ENCODE measurements around the gene RBMS2. TPM values are rescaled to one million over a fixed set of nuclear protein-coding genes. Genes with fewer than 3 reads are reported as not detected.

Gene RBMS2
- total RNA-seq, 1 experiment from 2014 or later = 18.2 TPM

DNA sequence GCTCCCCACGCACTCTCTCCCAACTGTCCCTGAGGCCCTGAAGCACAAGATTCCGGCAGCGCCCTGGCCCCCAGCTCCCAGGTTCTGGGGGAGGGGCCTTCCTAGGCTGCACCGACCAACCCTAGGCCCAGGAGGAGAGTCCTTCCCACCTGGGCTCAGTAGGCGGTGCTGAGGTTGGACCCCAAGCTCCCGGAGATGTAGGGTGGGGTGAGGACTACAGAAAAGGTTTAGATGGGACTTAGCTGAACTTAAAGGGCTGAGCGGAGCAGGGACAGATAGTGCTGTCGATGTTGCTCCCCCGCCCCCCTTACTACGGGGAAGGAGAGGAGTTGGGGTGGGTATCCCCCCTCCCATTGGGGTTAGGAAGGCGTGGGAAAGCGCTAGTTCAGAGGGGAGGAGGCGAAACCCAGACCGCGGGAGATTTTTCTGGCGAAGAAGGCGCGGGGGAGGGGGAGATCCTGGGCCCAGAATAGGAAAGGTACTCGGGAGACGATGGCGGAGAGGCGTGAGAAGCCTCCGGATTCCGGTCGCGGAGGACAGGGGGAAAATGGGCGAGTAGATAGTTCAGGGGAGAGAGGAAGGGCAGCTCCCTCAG is 112.7 kb downstream of the RBMS2 start:
- H3K4me3 ChIP-seq (ENCODE audit: low read depth in 2 of 2, low read length in 2 of 2) = peak overlapping the region; percentile 65 to 90
- ATAC-seq = peak; percentile 8
- intact Hi-C loops (cut with micrococcal nuclease; ENCODE audit: unreplicated experiment) = no loop called here
- TF ChIP-seq TCF7L2 (IDR thresholded peaks at IDR 0.05; ENCODE audit: low read depth, low read length) (no peak), POLR2AphosphoS5 (IDR thresholded peaks at IDR 0.05; ENCODE audit: low read depth, low read length) (no peak), SIN3A (IDR thresholded peaks at IDR 0.05; ENCODE audit: borderline replicate concordance, insufficient read depth, low read depth, low read length) (no peak)
- TF ChIP-seq, protein P1, sequence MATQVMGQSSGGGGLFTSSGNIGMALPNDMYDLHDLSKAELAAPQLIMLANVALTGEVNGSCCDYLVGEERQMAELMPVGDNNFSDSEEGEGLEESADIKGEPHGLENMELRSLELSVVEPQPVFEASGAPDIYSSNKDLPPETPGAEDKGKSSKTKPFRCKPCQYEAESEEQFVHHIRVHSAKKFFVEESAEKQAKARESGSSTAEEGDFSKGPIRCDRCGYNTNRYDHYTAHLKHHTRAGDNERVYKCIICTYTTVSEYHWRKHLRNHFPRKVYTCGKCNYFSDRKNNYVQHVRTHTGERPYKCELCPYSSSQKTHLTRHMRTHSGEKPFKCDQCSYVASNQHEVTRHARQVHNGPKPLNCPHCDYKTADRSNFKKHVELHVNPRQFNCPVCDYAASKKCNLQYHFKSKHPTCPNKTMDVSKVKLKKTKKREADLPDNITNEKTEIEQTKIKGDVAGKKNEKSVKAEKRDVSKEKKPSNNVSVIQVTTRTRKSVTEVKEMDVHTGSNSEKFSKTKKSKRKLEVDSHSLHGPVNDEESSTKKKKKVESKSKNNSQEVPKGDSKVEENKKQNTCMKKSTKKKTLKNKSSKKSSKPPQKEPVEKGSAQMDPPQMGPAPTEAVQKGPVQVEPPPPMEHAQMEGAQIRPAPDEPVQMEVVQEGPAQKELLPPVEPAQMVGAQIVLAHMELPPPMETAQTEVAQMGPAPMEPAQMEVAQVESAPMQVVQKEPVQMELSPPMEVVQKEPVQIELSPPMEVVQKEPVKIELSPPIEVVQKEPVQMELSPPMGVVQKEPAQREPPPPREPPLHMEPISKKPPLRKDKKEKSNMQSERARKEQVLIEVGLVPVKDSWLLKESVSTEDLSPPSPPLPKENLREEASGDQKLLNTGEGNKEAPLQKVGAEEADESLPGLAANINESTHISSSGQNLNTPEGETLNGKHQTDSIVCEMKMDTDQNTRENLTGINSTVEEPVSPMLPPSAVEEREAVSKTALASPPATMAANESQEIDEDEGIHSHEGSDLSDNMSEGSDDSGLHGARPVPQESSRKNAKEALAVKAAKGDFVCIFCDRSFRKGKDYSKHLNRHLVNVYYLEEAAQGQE (IDR thresholded peaks at IDR 0.05; ENCODE audit: insufficient read depth in 1 of 2, low read depth in 2 of 2, low read length in 1 of 2) = no peak
- TF ChIP-seq, protein P2, sequence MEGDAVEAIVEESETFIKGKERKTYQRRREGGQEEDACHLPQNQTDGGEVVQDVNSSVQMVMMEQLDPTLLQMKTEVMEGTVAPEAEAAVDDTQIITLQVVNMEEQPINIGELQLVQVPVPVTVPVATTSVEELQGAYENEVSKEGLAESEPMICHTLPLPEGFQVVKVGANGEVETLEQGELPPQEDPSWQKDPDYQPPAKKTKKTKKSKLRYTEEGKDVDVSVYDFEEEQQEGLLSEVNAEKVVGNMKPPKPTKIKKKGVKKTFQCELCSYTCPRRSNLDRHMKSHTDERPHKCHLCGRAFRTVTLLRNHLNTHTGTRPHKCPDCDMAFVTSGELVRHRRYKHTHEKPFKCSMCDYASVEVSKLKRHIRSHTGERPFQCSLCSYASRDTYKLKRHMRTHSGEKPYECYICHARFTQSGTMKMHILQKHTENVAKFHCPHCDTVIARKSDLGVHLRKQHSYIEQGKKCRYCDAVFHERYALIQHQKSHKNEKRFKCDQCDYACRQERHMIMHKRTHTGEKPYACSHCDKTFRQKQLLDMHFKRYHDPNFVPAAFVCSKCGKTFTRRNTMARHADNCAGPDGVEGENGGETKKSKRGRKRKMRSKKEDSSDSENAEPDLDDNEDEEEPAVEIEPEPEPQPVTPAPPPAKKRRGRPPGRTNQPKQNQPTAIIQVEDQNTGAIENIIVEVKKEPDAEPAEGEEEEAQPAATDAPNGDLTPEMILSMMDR (IDR thresholded peaks at IDR 0.05) = no peak
- H3K27me3 ChIP-seq (ENCODE audit: control insufficient read depth, insufficient read depth, low read length) = no peaks in the 10 kb centered on the region
- in situ Hi-C loops (cut with HindIII; ENCODE audit: low pct_unique_long_range_greater_than_20kb, low sequenced_read_pairs) = no loop called here
- H3K4me1 ChIP-seq (ENCODE audit: control insufficient read depth, insufficient read depth, low read length) = peaks cover 47% of the 10 kb centered on the region
- BruUV-seq (replicated peaks) = no TSS peak
- H3K9me3 ChIP-seq (ENCODE audit: control insufficient read depth, insufficient read depth, low read depth, low read length) = no peaks in the 10 kb centered on the region
- peak overlapping the region; percentile 92 for H3K27ac ChIP-seq (ENCODE audit: low read length)
- ChIA-PET CTCF (interaction anchor here (0.6 to 1.2 kb wide), 2 partner anchors 22 to 127 kb away, joined by 3 to 9 read pairs; no protein-coding TSS in a partner anchor), POLR2A (interaction anchor here (0.5 kb wide), 1 partner anchor 13 kb away, joined by 3 read pairs; no protein-coding TSS in a partner anchor)
- DNase-seq (ENCODE audit: low read depth, low spot score) = no peak
- peaks cover 8% of the 10 kb centered on the region for H3K36me3 ChIP-seq (ENCODE audit: control insufficient read depth, insufficient read depth, low read length)

DNA sequence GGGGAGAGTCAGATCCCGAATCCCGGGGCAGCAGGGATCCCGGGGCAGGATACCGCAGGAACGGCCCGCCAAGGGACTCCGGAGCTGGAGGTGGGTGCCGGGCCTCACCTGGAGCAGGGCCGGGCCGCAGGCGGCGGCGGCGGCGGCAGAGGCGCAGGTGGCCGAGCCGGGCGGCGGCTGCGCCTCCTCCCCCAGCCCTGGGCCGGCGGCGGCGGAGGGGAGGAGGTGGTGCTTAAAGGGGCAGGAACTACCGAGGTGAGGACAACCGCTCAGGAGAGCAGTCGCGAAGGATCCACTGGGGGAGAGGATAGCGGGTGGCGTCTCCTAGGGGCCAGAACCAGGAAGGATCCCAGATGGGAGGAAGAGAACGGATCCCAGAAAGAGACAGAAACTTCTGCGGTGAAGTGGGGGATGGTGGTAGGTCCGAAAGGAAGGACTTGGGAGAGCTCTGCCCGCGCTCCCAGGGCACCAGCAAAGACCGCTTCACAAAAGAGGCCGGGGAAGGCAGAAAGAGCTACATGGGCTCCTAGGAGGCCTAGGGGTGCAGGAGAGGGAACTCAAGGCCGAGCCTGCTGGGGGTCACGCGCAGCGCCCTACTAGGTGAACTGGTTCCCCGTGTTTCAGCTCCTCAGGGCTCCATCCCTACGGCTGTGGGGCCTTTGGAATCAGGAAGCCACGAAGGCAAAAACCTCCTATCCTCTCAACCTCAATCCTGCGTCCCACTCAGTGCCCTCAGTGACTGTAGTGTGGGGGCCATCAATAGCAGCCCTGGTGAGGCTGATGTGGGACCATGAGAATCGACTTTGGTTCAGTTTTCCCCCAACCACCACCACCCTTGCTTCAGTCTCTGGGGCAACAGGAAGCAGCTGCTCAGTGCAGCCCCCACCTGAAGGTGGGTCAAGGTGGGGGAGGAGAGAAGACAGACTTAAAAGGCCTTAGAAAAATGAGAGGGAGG is 113.5 kb downstream of the RBMS2 start:
- ATAC-seq (peak; percentile 69), DNase-seq (ENCODE audit: low read depth, low spot score) (peak; percentile 80)
- Histone ChIP-seq H3K9me3 (ENCODE audit: control insufficient read depth, insufficient read depth, low read depth, low read length) (no peaks in the 10 kb centered on the region), H3K27ac (ENCODE audit: low read length) (peak overlapping the region; percentile 96), H3K4me1 (ENCODE audit: control insufficient read depth, insufficient read depth, low read length) (peaks cover 47% of the 10 kb centered on the region), H3K4me3 (ENCODE audit: low read depth in 2 of 2, low read length in 2 of 2) (peak overlapping the region; percentile 65 to 90), H3K27me3 (ENCODE audit: control insufficient read depth, insufficient read depth, low read length) (no peaks in the 10 kb centered on the region), H3K36me3 (ENCODE audit: control insufficient read depth, insufficient read depth, low read length) (peaks cover 3% of the 10 kb centered on the region)
- POLR2A ChIA-PET = interaction anchor here (0.5 to 0.6 kb wide), 2 partner anchors 13 to 129 kb away, joined by 3 to 5 read pairs; no protein-coding TSS in a partner anchor
- TF ChIP-seq POLR2AphosphoS5 (IDR thresholded peaks at IDR 0.05; ENCODE audit: low read depth, low read length) (peak; percentile 45; the same call in 1 of the 2 replicates), SIN3A (IDR thresholded peaks at IDR 0.05; ENCODE audit: borderline replicate concordance, insufficient read depth, low read depth, low read length) (peak; percentile 63; the same call in 1 of the 2 replicates)
- TF ChIP-seq, protein P1 (IDR thresholded peaks at IDR 0.05; ENCODE audit: insufficient read depth in 1 of 2, low read depth in 2 of 2, low read length in 1 of 2) = no peak
- TF ChIP-seq, protein P2 (IDR thresholded peaks at IDR 0.05) = peak; percentile 78
- in situ Hi-C loops (cut with HindIII; ENCODE audit: low pct_unique_long_range_greater_than_20kb, low sequenced_read_pairs) (no loop called here), intact Hi-C loops (cut with micrococcal nuclease; ENCODE audit: unreplicated experiment) (no loop called here)
- no TSS peak for BruUV-seq (replicated peaks)
- CTCF ChIA-PET = interaction anchor here (0.6 to 1.2 kb wide), 4 partner anchors 23 to 948 kb away, joined by 3 to 9 read pairs (median 4); no protein-coding TSS in a partner anchor

Data from Panc1 (cell line).